Mononuclear cell (primary cell): ENCODE measurements around the gene MYCL. TPM values are rescaled to one million over a fixed set of nuclear protein-coding genes. Genes with fewer than 3 reads are reported as not detected.

Source experiments
- H3K27me3 ChIP-seq: 2 replicates; pipeline ENCODE4 v1.6.0; 2011; ENCODE audit warnings: low read length, control low read depth; ENCODE audit not compliant: insufficient read depth
- H3K4me1 ChIP-seq: 2 replicates; pipeline ENCODE4 v1.5.1; 2011; ENCODE audit warnings: mild to moderate bottlenecking, low read length, control low read depth; ENCODE audit not compliant: insufficient read depth
- H3K4me3 ChIP-seq: 2 replicates; pipeline ENCODE4 v1.5.1; 2011; ENCODE audit warnings: mild to moderate bottlenecking, low read length, moderate library complexity
- H3K9me3 ChIP-seq: 2 replicates; pipeline ENCODE4 v1.5.1; 2011; ENCODE audit warnings: low read depth, mild to moderate bottlenecking, control low read depth, low read length
- total RNA-seq: library from RNA; depleted of rRNA; stranded (reverse); fragments of >200 nt; gene quantifications from one replicate; pipeline ENCODE4 v1.2.3, GENCODE V29; 2012

The MYCL gene
- total RNA-seq, 1 donor, result 5.0 TPM

- Histone ChIP-seq H3K27me3 (no peaks in the 10 kb centered on the region), H3K4me1 (peaks cover 3% of the 10 kb centered on the region), H3K4me3 (no peak overlapping the region), H3K9me3 (no peaks in the 10 kb centered on the region)
These were observed 44.4 kb downstream of the MYCL start for GRCh38 chr1:39857126-39857878.

- peaks cover 7% of the 10 kb centered on the region for H3K4me1 ChIP-seq
These were observed 47.0 kb downstream of the MYCL start for GRCh38 chr1:39854738-39855137.

GRCh38 chr1:39854314-39854713 lies 47.4 kb downstream of the MYCL start:
- peaks cover 7% of the 10 kb centered on the region for H3K4me1 ChIP-seq
- no peak overlapping the region for H3K4me3 ChIP-seq
- no peaks in the 10 kb centered on the region for H3K27me3 ChIP-seq
- H3K9me3 ChIP-seq, result no peaks in the 10 kb centered on the region

More at GRCh38 chr1:39854738-39855137, 47.0 kb downstream of the MYCL start:
- Histone ChIP-seq H3K4me3 (no peak overlapping the region), H3K27me3 (no peaks in the 10 kb centered on the region), H3K9me3 (no peaks in the 10 kb centered on the region)

- H3K9me3 ChIP-seq, result no peaks in the 10 kb centered on the region
- H3K4me3 ChIP-seq, result no peak overlapping the region
- H3K27me3 ChIP-seq, result no peaks in the 10 kb centered on the region
- peaks cover 7% of the 10 kb centered on the region for H3K4me1 ChIP-seq
These were observed 48.8 kb downstream of the MYCL start for GRCh38 chr1:39852876-39853275.

- no peaks in the 10 kb centered on the region for H3K9me3 ChIP-seq
These were observed 49.4 kb downstream of the MYCL start for GRCh38 chr1:39852214-39852791.

GRCh38 chr1:39850606-39851216 lies 51.0 kb downstream of the MYCL start:
- Histone ChIP-seq H3K4me3 (no peak overlapping the region), H3K9me3 (no peaks in the 10 kb centered on the region), H3K27me3 (no peaks in the 10 kb centered on the region), H3K4me1 (peaks cover 19% of the 10 kb centered on the region)

More at GRCh38 chr1:39852214-39852791, 49.4 kb downstream of the MYCL start:
- Histone ChIP-seq H3K4me1 (peaks cover 7% of the 10 kb centered on the region), H3K27me3 (no peaks in the 10 kb centered on the region), H3K4me3 (no peak overlapping the region)

GRCh38 chr1:39849203-39849602 lies 52.5 kb downstream of the MYCL start:
- H3K4me1 ChIP-seq, result peaks cover 33% of the 10 kb centered on the region
- no peaks in the 10 kb centered on the region for H3K27me3 ChIP-seq
- no peak overlapping the region for H3K4me3 ChIP-seq
- H3K9me3 ChIP-seq, result no peaks in the 10 kb centered on the region

GRCh38 chr1:39847940-39848339 lies 53.8 kb downstream of the MYCL start:
- Histone ChIP-seq H3K9me3 (no peaks in the 10 kb centered on the region), H3K4me1 (peaks cover 46% of the 10 kb centered on the region), H3K27me3 (no peaks in the 10 kb centered on the region), H3K4me3 (no peak overlapping the region)

- H3K4me3 ChIP-seq, result no peak overlapping the region
- H3K4me1 ChIP-seq, result peaks cover 50% of the 10 kb centered on the region
- no peaks in the 10 kb centered on the region for H3K9me3 ChIP-seq
These were observed 54.9 kb downstream of the MYCL start for GRCh38 chr1:39846796-39847195.

GRCh38 chr1:39845569-39846566 lies 55.8 kb downstream of the MYCL start:
- H3K4me1 ChIP-seq, result peaks cover 52% of the 10 kb centered on the region
- no peaks in the 10 kb centered on the region for H3K9me3 ChIP-seq
- H3K4me3 ChIP-seq, result no peak overlapping the region
- H3K27me3 ChIP-seq, result no peaks in the 10 kb centered on the region

More at GRCh38 chr1:39846796-39847195, 54.9 kb downstream of the MYCL start:
- H3K27me3 ChIP-seq, result no peaks in the 10 kb centered on the region

Other genes with a start within 250 kb of the MYCL start
- gene NT5C1A, start 229.8 kb downstream of the MYCL start, total RNA-seq, result 0.31 TPM
- 5.5 TPM for gene HPCAL4, start 210.5 kb downstream of the MYCL start, total RNA-seq
- gene PPIE, start 163.0 kb downstream of the MYCL start, total RNA-seq, result 20.7 TPM
- gene OXCT2, start 130.6 kb downstream of the MYCL start, total RNA-seq, result 0.73 TPM
- gene BMP8B, start 113.1 kb downstream of the MYCL start, total RNA-seq, result 0.31 TPM
- 8.2 TPM for gene TRIT1, start 18.4 kb downstream of the MYCL start, total RNA-seq
- gene MFSD2A, start 53.2 kb upstream of the MYCL start, total RNA-seq, result 8.4 TPM
- 270 TPM for gene CAP1, start 138.8 kb upstream of the MYCL start, total RNA-seq
- 182 TPM for gene PPT1, start 195.3 kb upstream of the MYCL start, total RNA-seq